T-helper 2 cell treated with Interferon-gamma antibody and Interleukin-4, amounts not matched to agents 5 μg/mL and 100 μg/mL, for 36 hours (primary cell): ENCODE measurements around the gene FAM20A.

Source experiments
- DNase-seq: peaks from one replicate; pipeline ENCODE4 v3.0.0; 2021; ENCODE audit warnings: low spot score
- H3K27ac Mint-ChIP-seq: one replicate; pipeline ENCODE4 v1.8.0; 2021; ENCODE audit warnings: mild to moderate bottlenecking, mixed read lengths
- H3K27me3 Mint-ChIP-seq: one replicate; pipeline ENCODE4 v1.8.0; 2021; ENCODE audit warnings: low read depth, mixed read lengths
- H3K36me3 Mint-ChIP-seq: one replicate; pipeline ENCODE4 v1.8.0; 2021; ENCODE audit warnings: low read depth, mixed read lengths
- H3K4me1 Mint-ChIP-seq: one replicate; pipeline ENCODE4 v1.8.0; 2021; ENCODE audit warnings: low read depth, mixed read lengths
- H3K4me3 Mint-ChIP-seq: one replicate; pipeline ENCODE4 v1.8.0; 2022; ENCODE audit warnings: mild to moderate bottlenecking, moderate library complexity, mixed read lengths
- H3K9me3 Mint-ChIP-seq: one replicate; pipeline ENCODE4 v1.8.0; 2021; ENCODE audit warnings: mixed read lengths

Gene FAM20A

GRCh38 chr17:68576137-68576536 lies 25.0 kb downstream of the FAM20A start:
- no peaks in the 10 kb centered on the region for H3K9me3 Mint-ChIP-seq
- H3K27me3 Mint-ChIP-seq, result peaks cover 4% of the 10 kb centered on the region
- H3K4me3 Mint-ChIP-seq, result no peak overlapping the region
- H3K4me1 Mint-ChIP-seq, result no peaks in the 10 kb centered on the region
- H3K36me3 Mint-ChIP-seq, result no peaks in the 10 kb centered on the region
- DNase-seq, result no peak
- H3K27ac Mint-ChIP-seq, result no peak overlapping the region

GRCh38 chr17:68573338-68573737 lies 27.8 kb downstream of the FAM20A start:
- Mint-ChIP-seq H3K27ac (no peak overlapping the region), H3K4me1 (no peaks in the 10 kb centered on the region), H3K9me3 (no peaks in the 10 kb centered on the region), H3K36me3 (no peaks in the 10 kb centered on the region), H3K27me3 (peaks cover 4% of the 10 kb centered on the region), H3K4me3 (no peak overlapping the region)
- DNase-seq, result no peak

GRCh38 chr17:68572138-68572842 lies 28.9 kb downstream of the FAM20A start:
- H3K9me3 Mint-ChIP-seq, result no peaks in the 10 kb centered on the region
- no peaks in the 10 kb centered on the region for H3K4me1 Mint-ChIP-seq
- peaks cover 4% of the 10 kb centered on the region for H3K27me3 Mint-ChIP-seq
- H3K36me3 Mint-ChIP-seq, result no peaks in the 10 kb centered on the region
- H3K27ac Mint-ChIP-seq, result no peak overlapping the region
- no peak for DNase-seq
- no peak overlapping the region for H3K4me3 Mint-ChIP-seq

DNA sequence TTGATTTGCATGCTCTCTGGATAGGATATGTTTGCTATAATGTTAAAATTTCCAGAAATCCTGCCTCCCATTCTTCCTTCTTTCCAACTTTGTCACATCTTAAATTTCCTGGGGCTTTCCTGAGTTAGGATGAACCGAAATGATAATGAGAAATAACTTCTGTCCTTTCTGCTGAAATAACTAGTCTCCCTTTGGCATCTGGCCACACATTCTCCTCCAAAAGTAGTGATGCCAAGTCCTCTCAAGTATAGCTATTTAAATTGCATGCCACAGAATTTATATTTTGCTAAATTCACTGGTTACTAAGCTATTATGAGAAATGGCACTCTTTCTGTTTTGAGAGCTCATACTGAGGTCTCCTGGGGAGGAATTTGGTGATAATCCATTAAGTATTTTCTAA lies 30.6 kb downstream of the FAM20A start:
- no peak for DNase-seq
- peaks cover 10% of the 10 kb centered on the region for H3K27me3 Mint-ChIP-seq
- no peaks in the 10 kb centered on the region for H3K36me3 Mint-ChIP-seq
- no peaks in the 10 kb centered on the region for H3K9me3 Mint-ChIP-seq
- H3K4me1 Mint-ChIP-seq, result no peaks in the 10 kb centered on the region
- no peak overlapping the region for H3K4me3 Mint-ChIP-seq
- no peak overlapping the region for H3K27ac Mint-ChIP-seq

- H3K27ac Mint-ChIP-seq, result no peak overlapping the region
- H3K4me1 Mint-ChIP-seq, result no peaks in the 10 kb centered on the region
- H3K9me3 Mint-ChIP-seq, result no peaks in the 10 kb centered on the region
- H3K27me3 Mint-ChIP-seq, result peaks cover 10% of the 10 kb centered on the region
- no peak for DNase-seq
- H3K4me3 Mint-ChIP-seq, result no peak overlapping the region
- H3K36me3 Mint-ChIP-seq, result no peaks in the 10 kb centered on the region
Observed at GRCh38 chr17:68569346-68569745, 31.8 kb downstream of the FAM20A start.

DNA sequence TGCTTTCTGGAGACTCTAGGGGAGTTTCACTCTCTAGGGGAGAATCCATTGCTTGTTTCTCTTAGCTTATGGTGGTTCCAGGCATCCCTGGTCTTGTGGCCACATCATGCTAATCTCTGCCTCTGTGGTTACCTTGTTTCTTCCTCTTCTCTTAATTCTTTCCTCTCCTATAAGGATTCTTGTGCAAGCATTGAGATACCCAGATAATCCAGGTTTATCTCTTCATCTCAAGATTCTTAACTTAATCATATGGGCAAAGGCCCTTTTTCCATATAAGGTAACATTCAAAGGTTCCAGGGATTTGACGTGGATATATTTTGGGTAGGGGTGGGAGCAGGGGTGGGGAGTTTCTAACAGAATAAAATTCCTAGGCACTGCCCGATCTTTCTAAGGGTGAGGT lies 32.6 kb downstream of the FAM20A start:
- peaks cover 12% of the 10 kb centered on the region for H3K27me3 Mint-ChIP-seq
- H3K27ac Mint-ChIP-seq, result no peak overlapping the region
- no peak for DNase-seq
- no peaks in the 10 kb centered on the region for H3K9me3 Mint-ChIP-seq
- H3K4me1 Mint-ChIP-seq, result no peaks in the 10 kb centered on the region
- H3K4me3 Mint-ChIP-seq, result no peak overlapping the region
- H3K36me3 Mint-ChIP-seq, result no peaks in the 10 kb centered on the region

DNA sequence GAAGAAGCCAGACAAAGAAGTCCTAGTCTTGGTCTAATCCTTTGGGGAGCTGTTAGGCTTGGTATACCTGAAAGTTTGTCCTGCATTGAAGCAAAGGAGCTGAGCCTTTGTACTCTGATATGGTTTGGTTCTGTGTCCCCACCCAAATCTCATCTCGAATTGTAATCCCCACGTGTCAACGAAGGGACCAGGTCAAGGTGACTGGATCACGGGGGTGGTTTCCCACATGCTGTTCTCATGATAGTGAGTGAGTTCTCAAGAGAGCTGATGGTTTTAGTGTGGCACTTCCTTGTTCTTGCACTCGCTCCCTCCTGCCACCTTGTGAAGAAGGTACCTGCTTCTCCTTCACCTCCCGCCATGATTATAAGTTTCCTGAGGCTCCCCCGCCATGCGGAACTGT lies 33.6 kb downstream of the FAM20A start:
- Mint-ChIP-seq H3K27ac (no peak overlapping the region), H3K4me1 (no peaks in the 10 kb centered on the region), H3K9me3 (no peaks in the 10 kb centered on the region), H3K36me3 (no peaks in the 10 kb centered on the region), H3K27me3 (peaks cover 12% of the 10 kb centered on the region), H3K4me3 (no peak overlapping the region)
- DNase-seq, result no peak

- no peak overlapping the region for H3K27ac Mint-ChIP-seq
- peaks cover 12% of the 10 kb centered on the region for H3K27me3 Mint-ChIP-seq
- H3K4me1 Mint-ChIP-seq, result no peaks in the 10 kb centered on the region
- no peak for DNase-seq
- H3K4me3 Mint-ChIP-seq, result no peak overlapping the region
- H3K9me3 Mint-ChIP-seq, result no peaks in the 10 kb centered on the region
- H3K36me3 Mint-ChIP-seq, result no peaks in the 10 kb centered on the region
Observed at GRCh38 chr17:68567035-68567434, 34.1 kb downstream of the FAM20A start.

- H3K9me3 Mint-ChIP-seq, result no peaks in the 10 kb centered on the region
- no peaks in the 10 kb centered on the region for H3K4me1 Mint-ChIP-seq
- H3K27ac Mint-ChIP-seq, result no peak overlapping the region
- H3K4me3 Mint-ChIP-seq, result no peak overlapping the region
- H3K36me3 Mint-ChIP-seq, result no peaks in the 10 kb centered on the region
- peaks cover 12% of the 10 kb centered on the region for H3K27me3 Mint-ChIP-seq
- no peak for DNase-seq
Observed at GRCh38 chr17:68566442-68566738, 34.8 kb downstream of the FAM20A start.

DNA sequence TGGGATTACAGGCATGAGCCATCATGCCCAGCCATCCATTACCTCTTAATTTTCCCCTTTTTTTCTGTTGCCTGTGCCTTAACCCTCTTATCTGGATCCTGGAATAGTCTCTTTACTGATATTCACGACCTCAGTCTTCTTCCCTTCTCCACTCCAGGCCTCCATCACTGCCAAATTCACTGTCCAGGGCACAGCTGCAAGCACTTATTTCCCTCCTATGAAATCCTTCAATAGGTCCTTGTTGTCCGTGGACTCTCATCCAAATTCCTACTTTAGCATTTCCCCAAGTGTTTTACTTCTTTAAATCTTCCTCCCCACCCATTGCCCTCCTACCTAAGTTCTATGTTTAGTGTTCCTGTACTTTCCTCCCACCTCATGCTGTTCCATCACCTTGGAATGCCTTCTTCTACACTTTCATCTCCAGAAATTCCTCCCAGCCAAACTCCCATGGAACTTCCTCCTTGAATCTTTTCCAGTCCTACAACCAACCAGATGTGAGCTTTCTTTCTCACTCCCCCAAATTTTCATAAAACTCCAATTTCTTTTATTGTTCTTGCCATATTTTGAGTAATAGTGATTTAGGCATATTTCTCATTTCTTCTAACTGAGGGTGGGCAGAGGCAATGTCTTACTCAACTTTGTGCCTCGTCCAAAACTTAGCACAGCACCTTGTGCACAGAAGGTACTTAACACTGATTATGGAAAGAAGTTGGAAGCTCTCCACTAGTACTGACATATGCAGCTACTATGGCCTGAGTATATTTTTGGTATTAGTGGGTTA lies 35.3 kb downstream of the FAM20A start:
- H3K36me3 Mint-ChIP-seq, result no peaks in the 10 kb centered on the region
- H3K9me3 Mint-ChIP-seq, result no peaks in the 10 kb centered on the region
- no peak overlapping the region for H3K4me3 Mint-ChIP-seq
- peaks cover 12% of the 10 kb centered on the region for H3K27me3 Mint-ChIP-seq
- H3K27ac Mint-ChIP-seq, result no peak overlapping the region
- H3K4me1 Mint-ChIP-seq, result no peaks in the 10 kb centered on the region
- DNase-seq, result no peak

DNA sequence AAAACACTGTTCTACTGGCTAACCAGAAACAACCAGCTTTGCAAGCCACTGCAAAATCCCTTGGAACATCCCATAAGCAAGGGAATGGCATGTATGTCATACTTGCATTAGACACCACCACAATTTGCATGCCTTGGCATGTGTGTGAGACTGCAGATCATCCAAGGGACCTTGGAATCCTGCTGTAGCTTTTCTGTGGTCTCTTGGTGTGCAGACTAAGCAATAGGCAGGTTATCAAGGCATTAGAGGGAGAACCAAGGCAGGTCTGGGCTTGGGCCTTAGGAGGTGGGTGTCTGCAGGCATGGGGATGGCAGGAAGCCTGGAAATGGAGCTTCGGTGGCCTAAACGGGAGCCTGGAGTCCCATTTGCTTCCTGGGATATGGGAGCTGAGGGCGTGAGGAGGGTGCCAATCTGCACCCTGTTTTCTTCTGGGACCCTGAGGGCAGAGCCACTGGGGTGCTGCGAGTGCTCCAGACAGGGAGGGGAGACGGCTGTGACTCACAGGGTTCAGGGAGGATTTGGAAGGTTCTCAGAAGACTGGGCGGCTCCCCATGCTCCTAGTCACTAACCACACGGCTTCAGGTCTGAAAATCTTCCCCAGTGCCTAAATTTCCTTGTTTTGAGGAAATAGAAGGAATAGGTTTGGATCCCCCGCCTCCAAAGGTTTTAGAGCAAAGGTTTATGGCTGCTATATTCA lies 36.6 kb downstream of the FAM20A start:
- H3K27ac Mint-ChIP-seq, result no peak overlapping the region
- no peak for DNase-seq
- H3K9me3 Mint-ChIP-seq, result no peaks in the 10 kb centered on the region
- H3K36me3 Mint-ChIP-seq, result no peaks in the 10 kb centered on the region
- H3K27me3 Mint-ChIP-seq, result peaks cover 9% of the 10 kb centered on the region
- H3K4me3 Mint-ChIP-seq, result no peak overlapping the region
- H3K4me1 Mint-ChIP-seq, result no peaks in the 10 kb centered on the region

- Mint-ChIP-seq H3K9me3 (no peaks in the 10 kb centered on the region), H3K27ac (no peak overlapping the region), H3K27me3 (peaks cover 9% of the 10 kb centered on the region), H3K4me1 (no peaks in the 10 kb centered on the region), H3K36me3 (no peaks in the 10 kb centered on the region), H3K4me3 (no peak overlapping the region)
- DNase-seq, result no peak
Observed at GRCh38 chr17:68562736-68563135, 38.4 kb downstream of the FAM20A start.

DNA sequence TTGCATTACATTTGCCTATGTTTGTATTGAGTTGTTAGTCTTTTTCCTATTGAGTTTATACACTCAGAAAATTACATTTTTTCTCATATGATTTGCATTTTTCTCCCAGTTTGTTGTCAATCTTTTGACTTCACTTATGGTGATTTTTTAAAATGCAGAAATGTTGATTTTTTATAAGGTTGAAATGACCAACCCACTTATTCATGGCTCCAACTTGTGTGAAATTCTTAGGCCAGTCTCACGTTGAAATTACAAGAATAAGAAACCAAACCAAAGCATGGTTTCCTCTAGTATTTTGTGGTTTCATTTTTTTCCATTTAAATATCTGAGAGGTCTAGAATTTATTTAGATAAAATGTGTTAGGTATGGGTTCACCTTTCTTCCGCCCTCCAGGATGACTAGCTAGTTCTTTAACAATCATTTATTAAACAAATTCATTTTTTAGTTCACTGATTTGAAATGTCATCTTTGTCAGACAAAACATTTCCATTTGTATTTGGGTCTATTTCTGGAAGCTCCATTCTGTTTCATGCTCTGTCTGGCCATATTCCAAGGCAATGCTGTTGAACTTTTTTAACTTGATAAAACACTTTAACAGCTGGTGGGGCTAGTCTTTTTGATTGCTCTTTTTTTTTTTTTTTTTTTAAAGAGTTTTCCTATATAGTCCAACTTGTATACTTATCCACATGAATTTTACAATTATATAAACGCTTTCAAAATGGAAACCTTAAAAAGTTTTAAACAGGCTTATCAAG lies 40.0 kb downstream of the FAM20A start:
- DNase-seq, result no peak
- no peaks in the 10 kb centered on the region for H3K4me1 Mint-ChIP-seq
- peaks cover 9% of the 10 kb centered on the region for H3K27me3 Mint-ChIP-seq
- no peak overlapping the region for H3K4me3 Mint-ChIP-seq
- no peak overlapping the region for H3K27ac Mint-ChIP-seq
- no peaks in the 10 kb centered on the region for H3K36me3 Mint-ChIP-seq
- no peaks in the 10 kb centered on the region for H3K9me3 Mint-ChIP-seq

DNA sequence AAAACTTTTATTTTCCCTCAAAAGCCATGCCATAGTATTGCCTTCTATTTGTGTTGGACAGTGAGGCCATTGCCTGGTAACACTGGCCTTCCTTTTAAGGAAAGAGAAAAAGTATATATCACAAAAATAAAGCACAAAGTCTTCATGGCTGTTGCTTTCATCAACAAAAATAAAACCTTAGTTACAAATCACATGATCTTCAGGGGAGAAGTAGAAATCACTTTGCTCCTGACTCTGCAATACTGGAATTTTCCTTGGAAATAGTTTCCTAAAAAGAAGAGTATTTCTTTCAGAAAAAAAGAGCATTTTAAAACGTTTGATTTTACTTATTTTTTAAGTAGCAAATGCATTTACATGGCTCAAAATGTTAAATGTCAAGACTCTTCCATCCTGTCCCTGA lies 41.9 kb downstream of the FAM20A start:
- H3K9me3 Mint-ChIP-seq, result no peaks in the 10 kb centered on the region
- H3K4me3 Mint-ChIP-seq, result no peak overlapping the region
- DNase-seq, result no peak
- no peaks in the 10 kb centered on the region for H3K36me3 Mint-ChIP-seq
- H3K27ac Mint-ChIP-seq, result no peak overlapping the region
- H3K4me1 Mint-ChIP-seq, result no peaks in the 10 kb centered on the region
- peaks cover 2% of the 10 kb centered on the region for H3K27me3 Mint-ChIP-seq
